HepG2 (cell line): ENCODE results near the gene SERPINA6. TPM values are rescaled to one million over a fixed set of nuclear protein-coding genes. Genes with fewer than 3 reads are reported as not detected.

ENCODE experiments used
- CBFB ChIP-seq: sonication (generic); formaldehyde crosslinking; IDR thresholded peaks from 2 replicates; pipeline ENCODE4 v1.4.0; 2020; ENCODE audit warnings: missing genetic modification reagents
- DMAP1 ChIP-seq: IDR thresholded peaks from 2 replicates; pipeline ENCODE4 v1.6.1; 2016
- HNF4A ChIP-seq: sonication (generic); formaldehyde crosslinking; IDR thresholded peaks from 2 replicates; pipeline ENCODE4 v1.4.0; 2020; ENCODE audit warnings: missing genetic modification reagents
- KLF15 ChIP-seq: sonication (generic); formaldehyde crosslinking; IDR thresholded peaks from 2 replicates; pipeline ENCODE4 v1.8.1; 2023; ENCODE audit warnings: borderline replicate concordance, mild to moderate bottlenecking, inconsistent platforms, missing genetic modification reagents, mixed read lengths
- KLF6 ChIP-seq: IDR thresholded peaks from 2 replicates; pipeline ENCODE4 v1.8.0; 2016; ENCODE audit warnings: missing biosample characterization, missing genetic modification reagents
- KLF9 ChIP-seq: IDR thresholded peaks from 2 replicates; pipeline ENCODE4 v1.6.1; 2016; ENCODE audit warnings: low read depth
- MEIS1 ChIP-seq: sonication (generic); formaldehyde crosslinking; IDR thresholded peaks from 2 replicates; pipeline ENCODE4 v1.9.0; 2021; ENCODE audit warnings: mild to moderate bottlenecking, missing genetic modification reagents, moderate library complexity, borderline replicate concordance
- MTA3 ChIP-seq: sonication (generic); formaldehyde crosslinking; IDR thresholded peaks from 2 replicates; pipeline ENCODE4 v1.4.0; 2020; ENCODE audit warnings: missing genetic modification reagents
- SMAD9 ChIP-seq: sonication (generic); formaldehyde crosslinking; IDR thresholded peaks from 2 replicates; pipeline ENCODE4 v1.5.1; 2020; ENCODE audit warnings: mild to moderate bottlenecking, missing genetic modification reagents
- TAF1 ChIP-seq: sonication (generic); formaldehyde crosslinking; IDR thresholded peaks from 2 replicates; pipeline ENCODE4 v1.4.0; 2020; ENCODE audit warnings: missing genetic modification reagents
- ZFP41 ChIP-seq: sonication (generic); formaldehyde crosslinking; IDR thresholded peaks from 2 replicates; pipeline ENCODE4 v1.4.0; 2020; ENCODE audit warnings: mild to moderate bottlenecking, missing genetic modification reagents, borderline replicate concordance
- polyA plus RNA-seq, 8 experiments: library from polyadenylated mRNA; depleted of rRNA in 3 of 8; stranded (reverse) in 7 of 8; unstranded in 1 of 8; fragments of >200 nt; fragmentation: Illumina TruSeq in 4 of 8; extraction: Trizol in 4 of 8; gene quantifications; 2 replicates each; pipeline versions ENCODE4 v1.2.1 to v1.2.3, GENCODE V29; 2011 to 2016; ENCODE audit warnings: low read depth in 4 of 8, missing spikeins in 1 of 8, mixed read lengths in 1 of 8; ENCODE audit not compliant: insufficient read depth in 1 of 8
- total RNA-seq, 5 experiments: library from RNA; depleted of rRNA; stranded (reverse); fragments of >200 nt; fragmentation: Illumina TruSeq; extraction: Trizol; gene quantifications; 2 replicates each; pipeline ENCODE4 v1.2.3, GENCODE V29; 2016; ENCODE audit warnings: low read depth in 1 of 5
- TF ChIP-seq, protein P1 (sequence below): sonication (generic); formaldehyde crosslinking; IDR thresholded peaks from 2 replicates; pipeline ENCODE4 v1.8.0; 2022; ENCODE audit warnings: mild to moderate bottlenecking, missing genetic modification reagents, moderate library complexity
- TF ChIP-seq, protein P2 (sequence below): IDR thresholded peaks from 2 replicates; pipeline ENCODE4 v1.6.1; 2016; ENCODE audit warnings: missing compliant biosample characterization, missing genetic modification reagents, borderline replicate concordance
- TF ChIP-seq, protein P3 (sequence below): sonication (generic); formaldehyde crosslinking; IDR thresholded peaks from 2 replicates; pipeline ENCODE4 v1.5.0; 2020; ENCODE audit warnings: missing genetic modification reagents
- TF ChIP-seq, protein P4 (sequence below), 2 experiments: sonication (generic) in 1 of 2; formaldehyde crosslinking in 1 of 2; IDR thresholded peaks; 2 replicates each; pipeline versions ENCODE4 v1.4.0 to v1.6.1; 2016 to 2020; ENCODE audit warnings: borderline replicate concordance in 1 of 2, low read depth in 1 of 2, mild to moderate bottlenecking in 1 of 2, missing genetic modification reagents in 1 of 2
- TF ChIP-seq, protein P5 (sequence below): sonication (generic); formaldehyde crosslinking; IDR thresholded peaks from 2 replicates; pipeline ENCODE4; 2020; ENCODE audit warnings: missing genetic modification reagents, mild to moderate bottlenecking, borderline replicate concordance

The SERPINA6 gene
- total and polyA plus RNA-seq, 2 of the 13 experiments (the other 11 are each of a cell fraction or from before 2014, with no cell fraction given), result 260 to 333 TPM

DNA sequence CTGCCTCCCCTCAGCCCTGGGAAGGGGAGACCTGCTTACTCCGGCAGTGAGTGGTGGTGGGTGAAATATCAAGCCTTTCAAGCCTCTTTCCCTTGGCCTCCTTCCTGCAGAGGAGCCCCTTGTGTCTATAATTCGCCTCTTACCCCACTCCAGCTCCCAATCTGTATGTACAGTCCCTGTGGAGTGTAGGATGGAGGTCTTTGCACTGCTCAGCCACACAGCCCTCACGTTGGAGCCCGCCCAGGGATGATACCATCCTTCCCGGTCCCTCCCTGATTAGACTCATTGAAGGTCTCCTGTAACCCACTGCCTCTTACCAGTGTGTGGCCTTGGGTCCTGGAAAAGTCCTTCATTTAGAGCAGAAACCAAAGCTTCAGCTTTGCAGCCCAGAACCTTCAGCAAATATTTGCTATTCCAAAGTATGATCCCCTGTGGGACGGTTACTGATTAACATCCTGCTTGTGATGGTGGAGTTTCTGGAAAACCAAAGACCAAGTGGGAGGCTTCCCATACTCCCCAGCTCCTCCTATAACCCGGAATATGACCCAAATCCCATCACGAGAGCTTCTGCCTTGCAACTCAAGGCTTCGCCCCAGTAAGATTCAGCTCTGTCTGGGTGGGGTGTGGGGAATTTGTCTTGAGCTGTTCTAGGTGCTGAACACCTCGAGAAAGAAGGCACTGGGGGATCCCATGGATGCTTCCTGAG is 30.1 kb downstream of the SERPINA6 start, which contains the start of gene SERPINA10 (continued):
- TF ChIP-seq TAF1 (CRISPR knock-in tag) (peak; percentile 85), ZFP41 (CRISPR knock-in tag) (no peak), KLF15 (CRISPR knock-in tag) (peak; percentile 38; the same call in 1 of the 2 replicates), SMAD9 (no peak), HNF4A (CRISPR knock-in tag) (peak; percentile 90), KLF6 (0 out of 2 replicates have a peak, but pooled peaks have one; percentile 57), KLF9 (CRISPR knock-in tag) (peak; percentile 70; the same call in 1 of the 2 replicates), CBFB (CRISPR knock-in tag) (peak; percentile 30; the same call in 1 of the 2 replicates), MEIS1 (CRISPR knock-in tag) (peak; percentile 24; the same call in 1 of the 2 replicates), DMAP1 (peak; percentile 68; the same call in 1 of the 2 replicates), MTA3 (no peak)
- TF ChIP-seq, protein P1, sequence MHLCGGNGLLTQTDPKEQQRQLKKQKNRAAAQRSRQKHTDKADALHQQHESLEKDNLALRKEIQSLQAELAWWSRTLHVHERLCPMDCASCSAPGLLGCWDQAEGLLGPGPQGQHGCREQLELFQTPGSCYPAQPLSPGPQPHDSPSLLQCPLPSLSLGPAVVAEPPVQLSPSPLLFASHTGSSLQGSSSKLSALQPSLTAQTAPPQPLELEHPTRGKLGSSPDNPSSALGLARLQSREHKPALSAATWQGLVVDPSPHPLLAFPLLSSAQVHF, result no peak
- TF ChIP-seq, protein P2, sequence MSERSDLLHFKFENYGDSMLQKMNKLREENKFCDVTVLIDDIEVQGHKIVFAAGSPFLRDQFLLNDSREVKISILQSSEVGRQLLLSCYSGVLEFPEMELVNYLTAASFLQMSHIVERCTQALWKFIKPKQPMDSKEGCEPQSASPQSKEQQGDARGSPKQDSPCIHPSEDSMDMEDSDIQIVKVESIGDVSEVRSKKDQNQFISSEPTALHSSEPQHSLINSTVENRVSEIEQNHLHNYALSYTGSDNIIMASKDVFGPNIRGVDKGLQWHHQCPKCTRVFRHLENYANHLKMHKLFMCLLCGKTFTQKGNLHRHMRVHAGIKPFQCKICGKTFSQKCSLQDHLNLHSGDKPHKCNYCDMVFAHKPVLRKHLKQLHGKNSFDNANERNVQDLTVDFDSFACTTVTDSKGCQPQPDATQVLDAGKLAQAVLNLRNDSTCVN (CRISPR knock-in tag), result no peak; the same call in 1 of the 2 replicates
- TF ChIP-seq, protein P3, sequence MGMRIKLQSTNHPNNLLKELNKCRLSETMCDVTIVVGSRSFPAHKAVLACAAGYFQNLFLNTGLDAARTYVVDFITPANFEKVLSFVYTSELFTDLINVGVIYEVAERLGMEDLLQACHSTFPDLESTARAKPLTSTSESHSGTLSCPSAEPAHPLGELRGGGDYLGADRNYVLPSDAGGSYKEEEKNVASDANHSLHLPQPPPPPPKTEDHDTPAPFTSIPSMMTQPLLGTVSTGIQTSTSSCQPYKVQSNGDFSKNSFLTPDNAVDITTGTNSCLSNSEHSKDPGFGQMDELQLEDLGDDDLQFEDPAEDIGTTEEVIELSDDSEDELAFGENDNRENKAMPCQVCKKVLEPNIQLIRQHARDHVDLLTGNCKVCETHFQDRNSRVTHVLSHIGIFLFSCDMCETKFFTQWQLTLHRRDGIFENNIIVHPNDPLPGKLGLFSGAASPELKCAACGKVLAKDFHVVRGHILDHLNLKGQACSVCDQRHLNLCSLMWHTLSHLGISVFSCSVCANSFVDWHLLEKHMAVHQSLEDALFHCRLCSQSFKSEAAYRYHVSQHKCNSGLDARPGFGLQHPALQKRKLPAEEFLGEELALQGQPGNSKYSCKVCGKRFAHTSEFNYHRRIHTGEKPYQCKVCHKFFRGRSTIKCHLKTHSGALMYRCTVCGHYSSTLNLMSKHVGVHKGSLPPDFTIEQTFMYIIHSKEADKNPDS (CRISPR knock-in tag), result 0 out of 2 replicates have a peak, but pooled peaks have one; percentile 71
- TF ChIP-seq, protein P4, sequence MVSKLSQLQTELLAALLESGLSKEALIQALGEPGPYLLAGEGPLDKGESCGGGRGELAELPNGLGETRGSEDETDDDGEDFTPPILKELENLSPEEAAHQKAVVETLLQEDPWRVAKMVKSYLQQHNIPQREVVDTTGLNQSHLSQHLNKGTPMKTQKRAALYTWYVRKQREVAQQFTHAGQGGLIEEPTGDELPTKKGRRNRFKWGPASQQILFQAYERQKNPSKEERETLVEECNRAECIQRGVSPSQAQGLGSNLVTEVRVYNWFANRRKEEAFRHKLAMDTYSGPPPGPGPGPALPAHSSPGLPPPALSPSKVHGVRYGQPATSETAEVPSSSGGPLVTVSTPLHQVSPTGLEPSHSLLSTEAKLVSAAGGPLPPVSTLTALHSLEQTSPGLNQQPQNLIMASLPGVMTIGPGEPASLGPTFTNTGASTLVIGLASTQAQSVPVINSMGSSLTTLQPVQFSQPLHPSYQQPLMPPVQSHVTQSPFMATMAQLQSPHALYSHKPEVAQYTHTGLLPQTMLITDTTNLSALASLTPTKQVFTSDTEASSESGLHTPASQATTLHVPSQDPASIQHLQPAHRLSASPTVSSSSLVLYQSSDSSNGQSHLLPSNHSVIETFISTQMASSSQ (IDR thresholded peaks at IDR 0.05; ENCODE audit: low read depth), result peak; percentile 97
- TF ChIP-seq, protein P4 (CRISPR knock-in tag; IDR thresholded peaks at IDR 0.05; ENCODE audit: borderline replicate concordance), result peak; percentile 99
- TF ChIP-seq, protein P5, sequence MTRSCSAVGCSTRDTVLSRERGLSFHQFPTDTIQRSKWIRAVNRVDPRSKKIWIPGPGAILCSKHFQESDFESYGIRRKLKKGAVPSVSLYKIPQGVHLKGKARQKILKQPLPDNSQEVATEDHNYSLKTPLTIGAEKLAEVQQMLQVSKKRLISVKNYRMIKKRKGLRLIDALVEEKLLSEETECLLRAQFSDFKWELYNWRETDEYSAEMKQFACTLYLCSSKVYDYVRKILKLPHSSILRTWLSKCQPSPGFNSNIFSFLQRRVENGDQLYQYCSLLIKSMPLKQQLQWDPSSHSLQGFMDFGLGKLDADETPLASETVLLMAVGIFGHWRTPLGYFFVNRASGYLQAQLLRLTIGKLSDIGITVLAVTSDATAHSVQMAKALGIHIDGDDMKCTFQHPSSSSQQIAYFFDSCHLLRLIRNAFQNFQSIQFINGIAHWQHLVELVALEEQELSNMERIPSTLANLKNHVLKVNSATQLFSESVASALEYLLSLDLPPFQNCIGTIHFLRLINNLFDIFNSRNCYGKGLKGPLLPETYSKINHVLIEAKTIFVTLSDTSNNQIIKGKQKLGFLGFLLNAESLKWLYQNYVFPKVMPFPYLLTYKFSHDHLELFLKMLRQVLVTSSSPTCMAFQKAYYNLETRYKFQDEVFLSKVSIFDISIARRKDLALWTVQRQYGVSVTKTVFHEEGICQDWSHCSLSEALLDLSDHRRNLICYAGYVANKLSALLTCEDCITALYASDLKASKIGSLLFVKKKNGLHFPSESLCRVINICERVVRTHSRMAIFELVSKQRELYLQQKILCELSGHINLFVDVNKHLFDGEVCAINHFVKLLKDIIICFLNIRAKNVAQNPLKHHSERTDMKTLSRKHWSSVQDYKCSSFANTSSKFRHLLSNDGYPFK (CRISPR knock-in tag), result peak; percentile 70; the same call in 1 of the 2 replicates
